Mesendoderm (in vitro differentiated cells): ENCODE measurements around the gene TFIP11.
A peak's percentile ranks its signal among the peaks of the same experiment; 100 is the strongest.

Experiments used
- DNase-seq: peaks from one replicate; pipeline ENCODE4 v3.0.0; 2013
- H2AK5ac ChIP-seq: 2 replicates; pipeline ENCODE4 v1.6.1; 2013; ENCODE audit warnings: low read length, inconsistent platforms
- H2BK120ac ChIP-seq: 2 replicates; pipeline ENCODE4 v1.6.1; 2013; ENCODE audit warnings: low read depth, mild to moderate bottlenecking, low read length, moderate library complexity, mixed read lengths
- H2BK15ac ChIP-seq: replicated peaks from 2 replicates; pipeline ENCODE4 v1.6.1; 2013; ENCODE audit warnings: low read depth, mild to moderate bottlenecking, moderate library complexity
- H2BK5ac ChIP-seq: 2 replicates; pipeline ENCODE4 v1.6.1; 2013; ENCODE audit warnings: low read length, inconsistent platforms
- H3K18ac ChIP-seq: 2 replicates; pipeline ENCODE4 v1.6.1; 2013; ENCODE audit warnings: mild to moderate bottlenecking, low read length, mixed read lengths
- H3K23ac ChIP-seq: one replicate; pipeline ENCODE4 v1.6.1; 2013; ENCODE audit warnings: low read length
- H3K27ac ChIP-seq: 2 replicates; pipeline ENCODE4 v1.5.1; 2013; ENCODE audit warnings: low read depth, mild to moderate bottlenecking, inconsistent platforms, low read length, moderate library complexity
- H3K27me3 ChIP-seq: 2 replicates; pipeline ENCODE4 v1.6.1; 2013; ENCODE audit warnings: low read length, control low read depth, mild to moderate bottlenecking, inconsistent platforms; ENCODE audit not compliant: insufficient read depth, poor library complexity
- H3K36me3 ChIP-seq: 2 replicates; pipeline ENCODE4 v1.6.1; 2013; ENCODE audit warnings: low read length, inconsistent platforms; ENCODE audit not compliant: control insufficient read depth, insufficient read depth
- H3K4ac ChIP-seq: one replicate; pipeline ENCODE4 v1.6.1; 2013; ENCODE audit warnings: low read depth, mild to moderate bottlenecking, low read length, moderate library complexity
- H3K4me1 ChIP-seq: 2 replicates; pipeline ENCODE4 v1.6.1; 2013; ENCODE audit warnings: low read depth, low read length, inconsistent platforms; ENCODE audit not compliant: control insufficient read depth
- H3K4me2 ChIP-seq: 2 replicates; pipeline ENCODE4 v1.6.1; 2013; ENCODE audit warnings: low read length
- H3K4me3 ChIP-seq: 2 replicates; pipeline ENCODE4 v1.5.1; 2013; ENCODE audit warnings: mild to moderate bottlenecking, low read length
- H3K56ac ChIP-seq: one replicate; pipeline ENCODE4 v1.6.1; 2013; ENCODE audit warnings: low read length
- H3K79me1 ChIP-seq: 2 replicates; pipeline ENCODE4 v1.6.1; 2013; ENCODE audit warnings: low read length, inconsistent platforms
- H3K79me2 ChIP-seq: 2 replicates; pipeline ENCODE4 v1.6.1; 2013; ENCODE audit warnings: mild to moderate bottlenecking, low read length; ENCODE audit not compliant: control insufficient read depth, insufficient read depth
- H3K9ac ChIP-seq: 2 replicates; pipeline ENCODE4 v1.6.1; 2013; ENCODE audit warnings: low read length, inconsistent platforms
- H4K5ac ChIP-seq: one replicate; pipeline ENCODE4 v1.6.1; 2013; ENCODE audit warnings: low read length
- H4K8ac ChIP-seq: one replicate; pipeline ENCODE4 v1.6.1; 2013; ENCODE audit warnings: low read depth, mild to moderate bottlenecking, control low read depth, low read length, moderate library complexity
- WGBS: extraction: QIAGEN DNeasy Blood & Tissue Kit; methylation state at CpG from one replicate; pipeline ENCODE4 v1.1.7; 2013; ENCODE audit warnings: low lambda C conversion rate, missing lambda C conversion rate; ENCODE audit not compliant: insufficient coverage; ENCODE audit errors: extremely low coverage; 5-methylcytosine and 5-hydroxymethylcytosine counted together

The TFIP11 gene

GRCh38 chr22:26487996-26488395, 24.3 kb downstream of the TFIP11 start:
- H3K4me2 ChIP-seq, result no peak overlapping the region
- no peak overlapping the region for H2BK5ac ChIP-seq
- no peak overlapping the region for H3K4ac ChIP-seq
- no peak overlapping the region for H3K4me3 ChIP-seq
- no peak overlapping the region for H2BK120ac ChIP-seq
- H2AK5ac ChIP-seq, result no peak overlapping the region
- no peak overlapping the region for H3K18ac ChIP-seq
- H3K23ac ChIP-seq, result no peak overlapping the region
- H4K8ac ChIP-seq, result no peak overlapping the region
- H4K5ac ChIP-seq, result no peak overlapping the region
- no CpG with 5 or more reads among the region's 3 CpGs for WGBS
- no peak for DNase-seq
- H2BK15ac ChIP-seq, result no peak overlapping the region
- peaks cover 16% of the 10 kb centered on the region for H3K79me2 ChIP-seq
- peaks cover 4% of the 10 kb centered on the region for H3K4me1 ChIP-seq
- H3K27me3 ChIP-seq, result no peaks in the 10 kb centered on the region
- H3K9ac ChIP-seq, result no peak overlapping the region
- peaks cover 10% of the 10 kb centered on the region for H3K79me1 ChIP-seq
- peaks cover 24% of the 10 kb centered on the region for H3K36me3 ChIP-seq
- H3K56ac ChIP-seq, result no peak overlapping the region
- H3K27ac ChIP-seq, result no peak overlapping the region

- Histone ChIP-seq H3K4me3 (no peak overlapping the region), H3K27ac (no peak overlapping the region), H3K23ac (no peak overlapping the region), H2BK120ac (no peak overlapping the region), H2AK5ac (no peak overlapping the region), H3K79me1 (peaks cover 14% of the 10 kb centered on the region), H3K27me3 (no peaks in the 10 kb centered on the region), H3K9ac (no peak overlapping the region), H2BK15ac (no peak overlapping the region), H4K5ac (no peak overlapping the region), H2BK5ac (no peak overlapping the region), H3K18ac (no peak overlapping the region), H3K56ac (no peak overlapping the region), H3K4me2 (no peak overlapping the region), H3K4ac (no peak overlapping the region), H4K8ac (no peak overlapping the region), H3K79me2 (peaks cover 16% of the 10 kb centered on the region), H3K36me3 (peaks cover 16% of the 10 kb centered on the region), H3K4me1 (peaks cover 4% of the 10 kb centered on the region)
- no peak for DNase-seq
- no CpG with 5 or more reads among the region's 5 CpGs for WGBS
These were observed 25.9 kb downstream of the TFIP11 start for GRCh38 chr22:26486394-26486793.

- WGBS, result no CpG with 5 or more reads among the region's 3 CpGs
These were observed 26.4 kb downstream of the TFIP11 start for GRCh38 chr22:26485806-26486390.

GRCh38 chr22:26485013-26485412, 27.3 kb downstream of the TFIP11 start:
- H3K27ac ChIP-seq, result no peak overlapping the region
- WGBS, result no CpG with 5 or more reads among the region's 7 CpGs

More at GRCh38 chr22:26485806-26486390, 26.4 kb downstream of the TFIP11 start:
- H4K5ac ChIP-seq, result no peak overlapping the region
- H2BK5ac ChIP-seq, result no peak overlapping the region
- no peak overlapping the region for H2BK120ac ChIP-seq
- H3K4ac ChIP-seq, result no peak overlapping the region
- no peak overlapping the region for H3K18ac ChIP-seq
- H3K23ac ChIP-seq, result no peak overlapping the region
- no peak overlapping the region for H2BK15ac ChIP-seq
- H3K4me1 ChIP-seq, result peaks cover 4% of the 10 kb centered on the region
- peaks cover 17% of the 10 kb centered on the region for H3K79me1 ChIP-seq
- H3K56ac ChIP-seq, result no peak overlapping the region
- H3K36me3 ChIP-seq, result peaks cover 14% of the 10 kb centered on the region
- no peak overlapping the region for H2AK5ac ChIP-seq
- no peak overlapping the region for H4K8ac ChIP-seq
- H3K9ac ChIP-seq, result no peak overlapping the region
- peaks cover 16% of the 10 kb centered on the region for H3K79me2 ChIP-seq
- DNase-seq, result no peak
- H3K27ac ChIP-seq, result no peak overlapping the region
- no peaks in the 10 kb centered on the region for H3K27me3 ChIP-seq
- H3K4me3 ChIP-seq, result no peak overlapping the region
- no peak overlapping the region for H3K4me2 ChIP-seq

GRCh38 chr22:26484360-26484706, 27.9 kb downstream of the TFIP11 start:
- Histone ChIP-seq H2BK15ac (no peak overlapping the region), H3K56ac (peak overlapping the region; percentile 64), H4K5ac (peak overlapping the region; percentile 21), H3K79me2 (peaks cover 16% of the 10 kb centered on the region), H2BK120ac (no peak overlapping the region), H2BK5ac (no peak overlapping the region), H2AK5ac (no peak overlapping the region), H3K4me1 (peaks cover 4% of the 10 kb centered on the region), H3K36me3 (peaks cover 7% of the 10 kb centered on the region), H3K4me3 (peak overlapping the region; percentile 43), H3K4me2 (peak overlapping the region; percentile 67), H3K23ac (no peak overlapping the region), H3K9ac (peak overlapping the region; percentile 54), H4K8ac (no peak overlapping the region), H3K79me1 (peaks cover 20% of the 10 kb centered on the region), H3K27ac (no peak overlapping the region), H3K18ac (no peak overlapping the region), H3K27me3 (no peaks in the 10 kb centered on the region), H3K4ac (no peak overlapping the region)
- WGBS, result no CpG with 5 or more reads among the region's 6 CpGs
- no peak for DNase-seq

More at GRCh38 chr22:26485013-26485412, 27.3 kb downstream of the TFIP11 start:
- Histone ChIP-seq H3K23ac (no peak overlapping the region), H3K9ac (no peak overlapping the region), H2AK5ac (no peak overlapping the region), H3K27me3 (no peaks in the 10 kb centered on the region), H3K79me1 (peaks cover 20% of the 10 kb centered on the region), H3K56ac (no peak overlapping the region), H3K4ac (no peak overlapping the region), H3K79me2 (peaks cover 16% of the 10 kb centered on the region), H4K8ac (no peak overlapping the region), H2BK120ac (no peak overlapping the region), H3K18ac (no peak overlapping the region), H3K4me2 (no peak overlapping the region), H4K5ac (no peak overlapping the region), H2BK5ac (no peak overlapping the region), H2BK15ac (no peak overlapping the region), H3K36me3 (peaks cover 13% of the 10 kb centered on the region), H3K4me3 (no peak overlapping the region), H3K4me1 (peaks cover 4% of the 10 kb centered on the region)
- no peak for DNase-seq
